H9 (cell line): ENCODE measurements around the gene GALNT10. TPM values are rescaled to one million over a fixed set of nuclear protein-coding genes. Genes with fewer than 3 reads are reported as not detected.

Experiments used
- DNase-seq: peaks from one replicate; pipeline ENCODE4 v3.0.0-alpha.2; 2017
- H2AFZ ChIP-seq: one replicate; pipeline ENCODE4 v1.6.1; 2013; ENCODE audit warnings: mild to moderate bottlenecking, low read length, control low read depth, moderate library complexity
- H2AK5ac ChIP-seq: 2 replicates; pipeline ENCODE4 v1.6.1; 2013; ENCODE audit warnings: low read length, control low read depth, mixed read lengths; ENCODE audit not compliant: insufficient read length
- H2BK120ac ChIP-seq: one replicate; pipeline ENCODE4 v1.6.1; 2013; ENCODE audit warnings: low read depth, mild to moderate bottlenecking, low read length, control low read depth, inconsistent platforms; ENCODE audit not compliant: poor library complexity, severe bottlenecking
- H2BK12ac ChIP-seq: 2 replicates; pipeline ENCODE4 v1.6.1; 2013; ENCODE audit warnings: low read length, control low read depth, mixed read lengths, low read depth; ENCODE audit not compliant: insufficient read length
- H2BK15ac ChIP-seq: 2 replicates; pipeline ENCODE4 v1.6.1; 2013; ENCODE audit warnings: low read depth, low read length, control low read depth
- H2BK20ac ChIP-seq: one replicate; pipeline ENCODE4 v1.6.1; 2013; ENCODE audit warnings: low read depth, mild to moderate bottlenecking, low read length, control low read depth, inconsistent platforms; ENCODE audit not compliant: poor library complexity, severe bottlenecking
- H2BK5ac ChIP-seq: 2 replicates; pipeline ENCODE4 v1.6.1; 2013; ENCODE audit warnings: low read length, control low read depth, mixed read lengths; ENCODE audit not compliant: insufficient read length
- H3K14ac ChIP-seq: 2 replicates; pipeline ENCODE4 v1.6.1; 2013; ENCODE audit warnings: low read length, control low read depth; ENCODE audit not compliant: insufficient read depth
- H3K18ac ChIP-seq: 2 replicates; pipeline ENCODE4 v1.6.1; 2013; ENCODE audit warnings: low read depth, mild to moderate bottlenecking, mixed read lengths, low read length, control low read depth; ENCODE audit not compliant: insufficient read length
- H3K23ac ChIP-seq: 2 replicates; pipeline ENCODE4 v1.6.1; 2013; ENCODE audit warnings: low read length, control low read depth, mixed read lengths, low read depth; ENCODE audit not compliant: insufficient read length
- H3K23me2 ChIP-seq: 2 replicates; pipeline ENCODE4 v1.6.1; 2013; ENCODE audit warnings: low read depth, mild to moderate bottlenecking, mixed read lengths, low read length, control low read depth; ENCODE audit not compliant: insufficient read length, poor library complexity, severe bottlenecking
- H3K27ac ChIP-seq: 2 replicates; pipeline ENCODE4 v1.5.1; 2013; ENCODE audit warnings: low read length, control low read depth, mixed read lengths, low read depth; ENCODE audit not compliant: insufficient read length
- H3K27me3 ChIP-seq: 2 replicates; pipeline ENCODE4 v1.6.1; 2013; ENCODE audit warnings: low read length, control low read depth, inconsistent platforms; ENCODE audit not compliant: insufficient read depth
- H3K4ac ChIP-seq: 2 replicates; pipeline ENCODE4 v1.6.1; 2013; ENCODE audit warnings: low read depth, mild to moderate bottlenecking, control low read depth, inconsistent platforms, low read length, moderate library complexity
- H3K4me1 ChIP-seq: 2 replicates; pipeline ENCODE4 v1.6.1; 2013; ENCODE audit warnings: low read length, control low read depth, inconsistent platforms; ENCODE audit not compliant: insufficient read depth
- H3K4me2 ChIP-seq: 2 replicates; pipeline ENCODE4 v1.6.1; 2013; ENCODE audit warnings: low read length, control low read depth, mixed read lengths; ENCODE audit not compliant: insufficient read length, insufficient read depth
- H3K56ac ChIP-seq: 2 replicates; pipeline ENCODE4 v1.6.1; 2013; ENCODE audit warnings: low read depth, mild to moderate bottlenecking, mixed read lengths, low read length, control low read depth; ENCODE audit not compliant: insufficient read length
- H3K79me1 ChIP-seq: 2 replicates; pipeline ENCODE4 v1.6.1; 2013; ENCODE audit warnings: low read depth, mild to moderate bottlenecking, moderate library complexity, low read length, control low read depth, inconsistent platforms; ENCODE audit not compliant: insufficient read depth, poor library complexity, severe bottlenecking
- H3K79me2 ChIP-seq: 2 replicates; pipeline ENCODE4 v1.6.1; 2013; ENCODE audit warnings: low read length, control low read depth, inconsistent platforms; ENCODE audit not compliant: insufficient read depth
- H3K9ac ChIP-seq: 2 replicates; pipeline ENCODE4 v1.6.1; 2013; ENCODE audit warnings: low read length, control low read depth, mixed read lengths; ENCODE audit not compliant: insufficient read length; ENCODE audit errors: extremely low read depth
- H3K9me3 ChIP-seq: one replicate; pipeline ENCODE4 v1.6.1; 2013; ENCODE audit warnings: low read depth, low read length, inconsistent platforms; ENCODE audit not compliant: control insufficient read depth
- H3T11ph ChIP-seq: one replicate; pipeline ENCODE4 v1.6.1; 2013; ENCODE audit warnings: mild to moderate bottlenecking, low read length, control low read depth, inconsistent platforms
- H4K20me1 ChIP-seq: one replicate; pipeline ENCODE4 v1.6.1; 2013; ENCODE audit not compliant: control insufficient read depth, insufficient read length, insufficient read depth
- H4K5ac ChIP-seq: 2 replicates; pipeline ENCODE4 v1.6.1; 2013; ENCODE audit warnings: low read depth, mild to moderate bottlenecking, mixed read lengths, low read length, control low read depth; ENCODE audit not compliant: insufficient read length
- H4K8ac ChIP-seq: replicated peaks from 2 replicates; pipeline ENCODE4 v1.6.1; 2013; ENCODE audit warnings: low read length, control low read depth, mixed read lengths, low read depth; ENCODE audit not compliant: insufficient read length
- H4K91ac ChIP-seq: 2 replicates; pipeline ENCODE4 v1.6.1; 2013; ENCODE audit warnings: low read depth, mild to moderate bottlenecking, moderate library complexity, mixed read lengths, low read length, control low read depth; ENCODE audit not compliant: insufficient read length
- H3K27ac Mint-ChIP-seq, 3 experiments: 2 replicates in 2 of 3; 3 replicates in 1 of 3; pipeline ENCODE4 v1.8.0; 2020 to 2021; ENCODE audit warnings: mixed read lengths in 3 of 3, mild to moderate bottlenecking in 1 of 3, moderate library complexity in 1 of 3
- H3K27me3 Mint-ChIP-seq: 2 replicates; pipeline ENCODE4 v1.8.0; 2021; ENCODE audit warnings: low read depth, mild to moderate bottlenecking, moderate library complexity, mixed read lengths
- H3K36me3 Mint-ChIP-seq, 3 experiments: 2 replicates in 2 of 3; 3 replicates in 1 of 3; pipeline ENCODE4 v1.8.0; 2020 to 2021; ENCODE audit warnings: low read depth in 3 of 3, mixed read lengths in 3 of 3; ENCODE audit not compliant: insufficient read depth in 1 of 3
- H3K4me1 Mint-ChIP-seq, 2 experiments: 2 replicates each; pipeline ENCODE4 v1.8.0; 2020; ENCODE audit warnings: mixed read lengths in 2 of 2
- H3K4me3 Mint-ChIP-seq, 2 experiments: 2 replicates in 1 of 2; 3 replicates in 1 of 2; pipeline ENCODE4 v1.8.0; 2020 to 2021; ENCODE audit warnings: mild to moderate bottlenecking in 2 of 2, mixed read lengths in 2 of 2, moderate library complexity in 1 of 2
- H3K9me3 Mint-ChIP-seq, 2 experiments: 2 replicates in 1 of 2; 3 replicates in 1 of 2; pipeline ENCODE4 v1.8.0; 2020; ENCODE audit warnings: mild to moderate bottlenecking in 2 of 2, mixed read lengths in 2 of 2, moderate library complexity in 1 of 2
- CTCF ChIP-seq: fragments of 200-600 bp; sonication (generic); conservative IDR thresholded peaks from 3 replicates; pipeline ENCODE4 v1.8.0; 2021; ENCODE audit warnings: antibody characterized with exemption, mild to moderate bottlenecking
- total RNA-seq: library from RNA; stranded (reverse); gene quantifications from 2 replicates; pipeline ENCODE4 v1.2.1, GENCODE V29; 2021

The GALNT10 gene
- total RNA-seq, 1 experiment from 2014 or later, result 15.4 TPM

DNA sequence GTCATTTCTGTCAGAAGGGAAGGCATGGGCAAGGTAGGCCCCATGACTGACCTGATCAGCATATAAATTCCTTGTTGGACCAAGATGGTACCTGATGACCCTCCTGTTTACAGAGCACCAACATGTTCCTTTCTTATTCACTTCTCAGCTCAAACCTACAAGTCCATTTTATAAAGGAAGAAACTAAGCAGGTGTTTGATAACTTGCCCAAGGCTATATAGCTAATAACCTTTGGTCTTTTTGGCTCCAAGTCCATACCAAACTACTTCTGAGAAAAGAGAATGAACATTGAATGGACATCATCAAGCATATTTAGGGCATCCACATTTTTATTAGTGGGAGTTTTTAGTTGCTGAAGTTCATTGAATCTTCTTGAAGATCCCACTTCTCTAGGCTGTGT is 125.2 kb downstream of the GALNT10 start:
- no peak for DNase-seq
- H2BK15ac ChIP-seq, result no peak overlapping the region
- H3K9me3 ChIP-seq, result no peaks in the 10 kb centered on the region
- no peak overlapping the region for H3T11ph ChIP-seq
- no peak overlapping the region for H3K4ac ChIP-seq
- H3K18ac ChIP-seq, result no peak overlapping the region
- H3K4me2 ChIP-seq, result no peak overlapping the region
- no peak overlapping the region for H3K9ac ChIP-seq
- H3K23ac ChIP-seq, result no peak overlapping the region
- no peaks in the 10 kb centered on the region for H4K20me1 ChIP-seq
- H2BK120ac ChIP-seq, result no peak overlapping the region
- peaks cover 0 to 7% of the 10 kb centered on the region in 2 experiments; a peak in 2 of 4 replicates for H3K4me1 Mint-ChIP-seq
- no peaks in the 10 kb centered on the region for H3K27me3 Mint-ChIP-seq
- H4K91ac ChIP-seq, result no peak overlapping the region
- H3K79me1 ChIP-seq, result no peaks in the 10 kb centered on the region
- H3K4me1 ChIP-seq, result no peaks in the 10 kb centered on the region
- H2AFZ ChIP-seq, result no peak overlapping the region
- H2BK5ac ChIP-seq, result no peak overlapping the region
- no peak overlapping the region for H2BK20ac ChIP-seq
- no peaks in the 10 kb centered on the region for H3K79me2 ChIP-seq
- H3K9me3 Mint-ChIP-seq, result no peaks in the 10 kb centered on the region
- H3K56ac ChIP-seq, result no peak overlapping the region
- no peak overlapping the region for H3K27ac Mint-ChIP-seq
- no peak overlapping the region for H3K14ac ChIP-seq
- H3K27me3 ChIP-seq, result no peaks in the 10 kb centered on the region
- H2AK5ac ChIP-seq, result no peak overlapping the region
- H4K8ac ChIP-seq, result no peak overlapping the region
- no peak overlapping the region for H3K27ac ChIP-seq
- no peak overlapping the region for H2BK12ac ChIP-seq
- no peak overlapping the region for H4K5ac ChIP-seq
- no peak overlapping the region for H3K4me3 Mint-ChIP-seq
- H3K36me3 Mint-ChIP-seq, result no peaks in the 10 kb centered on the region; a peak in 1 of 7 replicates
- no peaks in the 10 kb centered on the region for H3K23me2 ChIP-seq
- no peak for TF ChIP-seq CTCF
